Sigmoid colon (tissue), 7 donors: ENCODE data around the gene MED26. TPM values are rescaled to one million over a fixed set of nuclear protein-coding genes. Genes with fewer than 3 reads are reported as not detected.

Experiments used
- DNase-seq: peaks from one replicate; pipeline ENCODE4 v3.0.0-alpha.2; 2019
- H3K27ac ChIP-seq, 4 donors: fragments of 200-600 bp; sonication (generic); one replicate each; pipeline ENCODE4 v1.5.1; 2016 to 2019; ENCODE audit warnings: mild to moderate bottlenecking in 1 of 4
- H3K27me3 ChIP-seq, 3 donors: fragments of 200-600 bp; sonication (generic); one replicate each; pipeline ENCODE4 v1.5.1; 2019; ENCODE audit warnings: mild to moderate bottlenecking in 1 of 3
- H3K36me3 ChIP-seq, 4 donors: fragments of 200-600 bp; sonication (generic); one replicate each; pipeline ENCODE4 v1.5.1; 2016 to 2019
- H3K4me1 ChIP-seq, 4 donors: fragments of 200-600 bp; sonication (generic); one replicate each; pipeline ENCODE4 v1.5.1; 2017 to 2019
- H3K4me3 ChIP-seq, 4 donors: fragments of 200-600 bp; sonication (generic); one replicate each; pipeline ENCODE4 v1.5.1; 2017 to 2019; ENCODE audit warnings: mild to moderate bottlenecking in 2 of 4, moderate library complexity in 1 of 4
- H3K9me3 ChIP-seq, 4 donors: fragments of 200-600 bp in 3 of 4; sonication (generic) in 3 of 4; one replicate each; pipeline versions ENCODE4 v1.5.1 to v1.6.1; 2013 to 2019
- EP300 ChIP-seq, 4 donors: sonication (generic); formaldehyde crosslinking; IDR thresholded peaks; one replicate each; pipeline ENCODE4 v1.6.1; 2017; ENCODE audit warnings: antibody characterized with exemption in 4 of 4
- POLR2A ChIP-seq, 2 donors: fragments of 450-650 bp; IDR thresholded peaks; one replicate each; pipeline ENCODE4 v1.6.1; 2016; ENCODE audit warnings: antibody characterized with exemption in 2 of 2, mild to moderate bottlenecking in 2 of 2, moderate library complexity in 2 of 2
- POLR2AphosphoS5 ChIP-seq, 4 donors: sonication (generic); formaldehyde crosslinking; IDR thresholded peaks; one replicate each; pipeline ENCODE4 v1.6.1; 2017; ENCODE audit warnings: antibody characterized with exemption in 4 of 4
- WGBS, 2 donors: extraction: QIAGEN DNeasy Blood & Tissue Kit; methylation state at CpG; one replicate each; pipeline ENCODE4 v1.1.7; 2013; 5-methylcytosine and 5-hydroxymethylcytosine counted together
- intact Hi-C: fragments of 100-400 bp; cut with DNase I; formaldehyde crosslinking; loops from one replicate; pipeline ENCODE4 v1.15.1; 2023
- polyA plus RNA-seq, 3 donors: library from polyadenylated mRNA; stranded (reverse); fragments of 200-250 nt; gene quantifications; one replicate each; pipeline ENCODE4 v1.2.3, GENCODE V29; 2013
- total RNA-seq, 4 donors: library from RNA; depleted of rRNA; stranded (reverse); fragments of >200 nt; gene quantifications; one replicate each; pipeline ENCODE4 v1.1.0, GENCODE V29; 2016
- TF ChIP-seq, protein P1 (sequence below), 4 experiments: fragments of 450-650 bp in 3 of 4; fragments of 200-600 bp in 1 of 4; IDR thresholded peaks; one replicate each; pipeline ENCODE4 v1.5.1; 2016 to 2019; ENCODE audit warnings: antibody characterized with exemption in 4 of 4, mild to moderate bottlenecking in 3 of 4, moderate library complexity in 2 of 4
- donor health status: healthy with polysubstance abuse.
- donor health status: Bipolar disorder and iron deficiency.
- donor health status: healthy.

Gene MED26
- total and polyA plus RNA-seq, 7 donors, result 3.0 to 7.9 (median 5.4) TPM

DNA sequence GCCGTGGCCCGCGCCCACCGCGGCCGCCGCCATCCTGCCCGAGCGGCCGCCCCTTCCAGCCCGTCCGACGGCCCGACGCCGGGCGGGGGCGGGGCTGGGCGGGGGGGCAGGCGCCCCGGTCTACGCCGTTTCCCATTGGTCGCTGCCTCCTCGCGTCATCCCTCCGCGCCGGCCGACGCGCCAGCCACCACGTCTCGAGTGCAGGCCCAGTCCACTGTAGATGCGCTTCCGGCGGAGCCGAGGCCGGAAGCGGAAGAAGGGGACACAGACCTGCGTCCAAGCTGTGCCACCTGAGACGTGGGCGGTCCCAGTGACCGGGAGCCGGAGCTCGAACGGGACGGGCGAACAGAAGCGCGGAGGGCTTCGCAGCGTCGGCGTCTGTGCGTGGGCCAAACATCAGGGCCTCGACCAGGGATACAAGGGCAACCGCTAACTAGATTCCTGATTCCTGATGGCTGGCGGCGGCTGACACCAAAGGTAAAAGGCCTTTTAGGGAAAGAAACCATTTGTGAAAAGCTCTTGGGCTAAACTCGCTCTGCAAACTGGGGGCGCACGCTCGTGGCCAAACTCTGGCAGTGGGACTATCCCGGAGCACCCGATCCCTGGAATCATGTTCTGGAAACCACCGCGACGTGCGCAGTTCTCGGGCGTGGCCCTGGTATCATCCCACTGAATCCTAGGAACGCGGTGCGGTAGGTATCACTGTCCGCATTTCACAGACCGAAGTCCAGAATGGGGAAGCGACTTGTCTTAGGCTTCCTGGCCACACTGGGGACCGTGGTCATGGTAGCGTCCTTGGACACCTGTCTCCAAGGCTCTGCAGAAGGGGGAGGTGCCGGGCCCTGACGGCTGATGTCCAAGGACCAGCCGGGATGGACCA is 55.4 kb downstream of the MED26 start, which contains the start of gene SLC35E1:
SLC35E1 (minus strand) TSS at position 84 of the 880 bp plus-strand sequence; CDS start at position 33, 51 bp downstream.
- peak; percentile 98 for DNase-seq
- Histone ChIP-seq H3K27me3 (no peaks in the 10 kb centered on the region), H3K27ac (peak within 1 kb of the TSS; percentile 83 to 92 (median 89)), H3K9me3 (no peaks in the 10 kb centered on the region), H3K4me1 (peaks cover 0 to 44% (median 37%) of the 10 kb centered on the region in 4 donors), H3K4me3 (peak within 1 kb of the TSS; percentile 69 to 97 (median 92)), H3K36me3 (peaks cover 9 to 37% (median 24%) of the 10 kb centered on the region in 4 donors)
- TF ChIP-seq EP300 (IDR thresholded peaks at IDR 0.05) (peak in 1 of 4 donors; percentile 79), POLR2A (IDR thresholded peaks at IDR 0.05) (peak; percentile 80), POLR2AphosphoS5 (IDR thresholded peaks at IDR 0.05) (peak; percentile 92 to 96 (median 96))
- TF ChIP-seq, protein P1, sequence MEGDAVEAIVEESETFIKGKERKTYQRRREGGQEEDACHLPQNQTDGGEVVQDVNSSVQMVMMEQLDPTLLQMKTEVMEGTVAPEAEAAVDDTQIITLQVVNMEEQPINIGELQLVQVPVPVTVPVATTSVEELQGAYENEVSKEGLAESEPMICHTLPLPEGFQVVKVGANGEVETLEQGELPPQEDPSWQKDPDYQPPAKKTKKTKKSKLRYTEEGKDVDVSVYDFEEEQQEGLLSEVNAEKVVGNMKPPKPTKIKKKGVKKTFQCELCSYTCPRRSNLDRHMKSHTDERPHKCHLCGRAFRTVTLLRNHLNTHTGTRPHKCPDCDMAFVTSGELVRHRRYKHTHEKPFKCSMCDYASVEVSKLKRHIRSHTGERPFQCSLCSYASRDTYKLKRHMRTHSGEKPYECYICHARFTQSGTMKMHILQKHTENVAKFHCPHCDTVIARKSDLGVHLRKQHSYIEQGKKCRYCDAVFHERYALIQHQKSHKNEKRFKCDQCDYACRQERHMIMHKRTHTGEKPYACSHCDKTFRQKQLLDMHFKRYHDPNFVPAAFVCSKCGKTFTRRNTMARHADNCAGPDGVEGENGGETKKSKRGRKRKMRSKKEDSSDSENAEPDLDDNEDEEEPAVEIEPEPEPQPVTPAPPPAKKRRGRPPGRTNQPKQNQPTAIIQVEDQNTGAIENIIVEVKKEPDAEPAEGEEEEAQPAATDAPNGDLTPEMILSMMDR (IDR thresholded peaks at IDR 0.05), result no peak
- 0% methylated on average over 83 of the region's 83 CpGs for WGBS, 2 donors
- intact Hi-C loops, result loop anchor here (1.0 to 5.0 kb wide), 3 partner anchors 35 to 90 kb away; partner anchors contain the start of genes MED26, SMIM7 and TMEM38A

DNA sequence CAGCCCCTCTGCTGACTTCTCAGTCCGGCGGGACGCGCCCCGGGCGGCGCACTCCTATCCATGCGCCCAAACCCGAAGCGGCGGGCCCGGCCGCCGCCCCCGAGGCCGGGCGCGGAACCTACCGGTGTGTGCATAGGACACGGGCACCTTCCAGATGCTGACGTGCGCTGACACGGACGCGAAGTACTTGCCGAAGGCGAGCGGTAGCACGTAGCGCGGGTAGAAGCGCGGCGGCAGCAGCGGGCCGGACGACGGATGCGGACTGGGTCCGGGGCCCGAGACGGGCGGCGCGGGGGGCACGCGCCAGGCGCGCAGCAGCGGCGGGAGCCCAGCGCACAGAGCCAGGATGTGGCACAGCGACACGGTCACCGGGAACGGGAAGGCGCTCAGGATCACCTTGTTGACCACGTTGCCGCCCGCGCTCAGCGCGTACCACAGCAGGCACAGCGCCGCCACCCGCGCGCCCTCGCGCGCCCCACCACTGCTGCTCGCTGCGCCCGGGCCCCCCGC is 56.1 kb downstream of the MED26 start:
- no peak for TF ChIP-seq POLR2A (IDR thresholded peaks at IDR 0.05)
- no peak for TF ChIP-seq EP300 (IDR thresholded peaks at IDR 0.05)
- no peak for TF ChIP-seq POLR2AphosphoS5 (IDR thresholded peaks at IDR 0.05)
- TF ChIP-seq, protein P1 (IDR thresholded peaks at IDR 0.05), result no peak
- H3K9me3 ChIP-seq, result no peaks in the 10 kb centered on the region
- peak overlapping the region; percentile 74 to 92 (median 82) for H3K27ac ChIP-seq
- DNase-seq, result no peak
- H3K4me3 ChIP-seq, result peak overlapping the region; percentile 60 to 97 (median 81)
- peaks cover 0 to 44% (median 37%) of the 10 kb centered on the region in 4 donors for H3K4me1 ChIP-seq
- intact Hi-C loops, result loop anchor here (1.0 to 5.0 kb wide), 4 partner anchors 29 to 90 kb away; partner anchors contain the start of genes CHERP, MED26, SMIM7 and TMEM38A
- H3K36me3 ChIP-seq, result peaks cover 4 to 35% (median 22%) of the 10 kb centered on the region in 4 donors
- WGBS, 2 donors, result 1% methylated on average over 75 of the region's 75 CpGs
- H3K27me3 ChIP-seq, result no peaks in the 10 kb centered on the region

DNA sequence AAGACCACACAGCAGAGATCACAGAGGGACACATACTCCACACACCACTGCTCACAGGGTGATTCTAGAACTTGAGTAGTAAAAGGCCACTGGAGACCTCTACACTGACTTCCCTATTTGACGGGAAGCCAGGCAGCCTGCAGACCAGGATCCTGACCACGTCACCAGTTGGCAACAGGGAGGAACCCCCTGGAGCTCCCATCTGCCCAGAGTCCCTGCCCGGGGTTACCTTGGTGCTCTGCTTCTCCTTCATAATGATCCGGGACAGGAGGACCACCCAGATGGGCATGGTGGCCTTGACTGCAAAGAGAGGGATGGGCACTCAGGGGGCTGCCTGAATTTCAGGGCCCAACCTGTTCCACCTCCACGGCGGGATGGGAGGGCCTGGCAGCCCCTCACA is 56.7 kb downstream of the MED26 start:
- H3K36me3 ChIP-seq, result peaks cover 0 to 35% (median 22%) of the 10 kb centered on the region in 4 donors
- intact Hi-C loops, result loop anchor here (2.0 to 5.0 kb wide), 3 partner anchors 28 to 91 kb away; partner anchors contain the start of genes CHERP, SMIM7 and TMEM38A
- WGBS, 2 donors, result 15 to 19% methylated on average over 6 of the region's 6 CpGs
- TF ChIP-seq, protein P1 (IDR thresholded peaks at IDR 0.05), result no peak
- no peak for TF ChIP-seq POLR2AphosphoS5 (IDR thresholded peaks at IDR 0.05)
- peaks cover 0 to 44% (median 37%) of the 10 kb centered on the region in 4 donors for H3K4me1 ChIP-seq
- no peaks in the 10 kb centered on the region for H3K27me3 ChIP-seq
- H3K9me3 ChIP-seq, result no peaks in the 10 kb centered on the region
- H3K27ac ChIP-seq, result peak overlapping the region; percentile 74 to 92 (median 82)
- DNase-seq, result no peak
- H3K4me3 ChIP-seq, result peak overlapping the region; percentile 60 to 97 (median 81)

DNA sequence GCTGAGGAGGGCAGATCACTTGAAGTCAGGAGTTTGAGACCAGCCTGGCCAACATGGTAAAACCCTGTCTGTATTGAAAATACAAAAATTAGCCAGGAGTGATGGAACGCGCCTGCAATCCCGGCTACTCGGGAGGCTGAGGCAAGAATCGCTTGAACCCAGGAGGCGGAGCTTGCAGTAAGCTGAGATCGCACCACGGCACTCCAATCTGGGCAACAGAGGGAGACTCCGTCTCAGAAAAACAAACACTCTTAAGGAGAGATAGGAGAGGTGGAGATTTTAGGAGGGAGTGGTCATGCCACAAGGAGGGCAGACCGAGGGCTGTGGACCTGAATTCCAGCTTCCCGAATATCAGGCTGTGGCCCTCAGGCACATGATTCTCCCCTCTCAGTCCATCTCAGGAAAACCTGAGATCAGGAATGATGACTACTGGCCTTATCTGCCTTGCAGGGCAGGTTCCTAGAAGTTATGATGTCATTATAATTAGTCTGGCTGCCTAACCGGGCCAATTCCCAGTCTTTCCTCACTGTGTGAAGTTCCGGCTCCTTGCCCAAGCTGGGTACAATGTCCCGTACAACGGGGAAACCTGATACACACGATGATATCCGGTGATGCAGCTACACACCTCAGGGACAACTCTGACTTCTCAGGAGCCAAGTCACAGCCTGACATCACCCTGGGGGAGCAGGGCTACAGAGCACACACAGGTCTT is 58.2 kb downstream of the MED26 start:
- no peak for DNase-seq

More for the DNA sequence above, 58.2 kb downstream of the MED26 start:
- TF ChIP-seq POLR2AphosphoS5 (IDR thresholded peaks at IDR 0.05) (no peak), POLR2A (IDR thresholded peaks at IDR 0.05) (no peak), EP300 (IDR thresholded peaks at IDR 0.05) (no peak)
- TF ChIP-seq, protein P1 (IDR thresholded peaks at IDR 0.05), result no peak
- intact Hi-C loops, result loop anchor here (2.0 to 5.0 kb wide), 3 partner anchors 27 to 93 kb away; partner anchors contain the start of genes CHERP, SMIM7 and TMEM38A
- Histone ChIP-seq H3K9me3 (no peaks in the 10 kb centered on the region), H3K27me3 (no peaks in the 10 kb centered on the region), H3K4me3 (no peak overlapping the region), H3K36me3 (peaks cover 0 to 37% (median 21%) of the 10 kb centered on the region in 4 donors), H3K27ac (no peak overlapping the region), H3K4me1 (peaks cover 0 to 42% (median 36%) of the 10 kb centered on the region in 4 donors)
- WGBS, 2 donors, result 90 to 95% methylated on average over 17 of the region's 17 CpGs
